ENCODE results near the gene EVPL. TPM values are rescaled to one million over a fixed set of nuclear protein-coding genes. Genes with fewer than 3 reads are reported as not detected.

Gene EVPL
- total RNA-seq, 1 experiment from 2014 or later, result 58.0 TPM

DNA sequence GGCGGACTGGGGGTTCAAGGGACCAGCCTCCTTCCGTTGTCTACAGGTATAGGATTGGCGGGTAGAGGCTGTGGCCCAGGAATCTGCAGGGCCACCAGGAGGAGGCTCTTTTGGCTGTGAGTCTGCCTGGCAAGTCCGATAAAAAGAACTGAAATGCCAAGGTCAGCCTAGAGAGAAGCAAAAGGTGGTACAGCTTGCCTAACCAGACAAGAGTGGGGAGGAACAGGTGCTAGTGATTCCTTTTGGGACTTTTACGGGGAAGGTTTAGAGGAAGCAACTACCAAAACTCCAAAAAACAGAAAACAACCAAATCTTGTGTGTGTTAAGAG lies 5.6 kb upstream of the EVPL start (continued):
- TF ChIP-seq, protein P1, sequence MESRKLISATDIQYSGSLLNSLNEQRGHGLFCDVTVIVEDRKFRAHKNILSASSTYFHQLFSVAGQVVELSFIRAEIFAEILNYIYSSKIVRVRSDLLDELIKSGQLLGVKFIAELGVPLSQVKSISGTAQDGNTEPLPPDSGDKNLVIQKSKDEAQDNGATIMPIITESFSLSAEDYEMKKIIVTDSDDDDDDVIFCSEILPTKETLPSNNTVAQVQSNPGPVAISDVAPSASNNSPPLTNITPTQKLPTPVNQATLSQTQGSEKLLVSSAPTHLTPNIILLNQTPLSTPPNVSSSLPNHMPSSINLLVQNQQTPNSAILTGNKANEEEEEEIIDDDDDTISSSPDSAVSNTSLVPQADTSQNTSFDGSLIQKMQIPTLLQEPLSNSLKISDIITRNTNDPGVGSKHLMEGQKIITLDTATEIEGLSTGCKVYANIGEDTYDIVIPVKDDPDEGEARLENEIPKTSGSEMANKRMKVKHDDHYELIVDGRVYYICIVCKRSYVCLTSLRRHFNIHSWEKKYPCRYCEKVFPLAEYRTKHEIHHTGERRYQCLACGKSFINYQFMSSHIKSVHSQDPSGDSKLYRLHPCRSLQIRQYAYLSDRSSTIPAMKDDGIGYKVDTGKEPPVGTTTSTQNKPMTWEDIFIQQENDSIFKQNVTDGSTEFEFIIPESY (IDR thresholded peaks at IDR 0.05; ENCODE audit: extremely low read depth, insufficient replicate concordance, low read length), result no peak

- no peaks in the 10 kb centered on the region for H3K36me3 ChIP-seq (ENCODE audit: control insufficient read depth in 1 of 2, insufficient read depth in 2 of 2, low read length in 2 of 2)
- no peaks in the 10 kb centered on the region for H4K20me1 ChIP-seq (ENCODE audit: insufficient read depth)
- H3K4me1 ChIP-seq (ENCODE audit: control insufficient read depth in 1 of 2, insufficient read depth in 2 of 2, low read length in 2 of 2), result peaks cover 45 to 47% of the 10 kb centered on the region in 2 experiments
- no peak overlapping the region for H3K4me2 ChIP-seq (ENCODE audit: low read length)
- ATAC-seq (no peak), DNase-seq (ENCODE audit: low read depth, low spot score) (no peak)
- BruUV-seq (replicated peaks), result no TSS peak
- POLR2A ChIA-PET, result no interaction called here
- no peaks in the 10 kb centered on the region for H3K27me3 ChIP-seq (ENCODE audit: insufficient read depth, low read length)
- RAD21 ChIA-PET (ENCODE audit: low non-redundant PET in 1 of 2, low total read pairs in 2 of 2, uncharacterized antibody in 2 of 2, unreplicated experiment in 2 of 2), result interaction anchor here in 1 of 2 experiments (0.6 kb wide), 1 partner anchor 320 kb away, joined by 7 read pairs; no protein-coding TSS in a partner anchor
- TF ChIP-seq SP1 (IDR thresholded peaks at IDR 0.05; ENCODE audit: low read depth), result no peak
- peak in 2 of 3 experiments; percentile 35 to 38; a peak in 4 of 6 replicates for TF ChIP-seq CTCF (IDR thresholded peaks at IDR 0.05 in 2 of 3, conservative IDR thresholded peaks at IDR 0.05 in 1 of 3; ENCODE audit: borderline replicate concordance in 1 of 3, insufficient read depth in 1 of 3, low read depth in 2 of 3, low read length in 2 of 3)
- H3K27ac ChIP-seq (ENCODE audit: low read depth, low read length), result no peak overlapping the region
- intact Hi-C loops (cut with micrococcal nuclease), result no loop called here
- H3K4me3 ChIP-seq (replicated peaks in 1 of 2; ENCODE audit: low read depth in 1 of 2, low read length in 2 of 2), result no peak overlapping the region
- peaks cover 4% of the 10 kb centered on the region; the same call in 1 of the 2 replicates for H3K79me2 ChIP-seq (ENCODE audit: insufficient read depth, low read length)
- H2AFZ ChIP-seq (ENCODE audit: low read depth, low read length, poor library complexity, severe bottlenecking), result no peak overlapping the region
- no peaks in the 10 kb centered on the region for H3K9me2 ChIP-seq (ENCODE audit: insufficient read depth)
- H3K9me3 ChIP-seq (ENCODE audit: control insufficient read depth in 1 of 2, insufficient read depth in 1 of 2, low read depth in 1 of 2, low read length in 2 of 2), result no peaks in the 10 kb centered on the region
- CTCF ChIA-PET, result interaction anchor here (0.5 to 1.2 kb wide), 4 partner anchors 18 to 258 kb away, joined by 3 read pairs; no protein-coding TSS in a partner anchor
- no peak overlapping the region for H3K9ac ChIP-seq (ENCODE audit: low read length)
Measured at GRCh38 chr17:76032073-76032779, 5.1 kb upstream of the EVPL start.
